Measurements from ENCODE around the gene ZFP62. TPM values are rescaled to one million over a fixed set of nuclear protein-coding genes. Genes with fewer than 3 reads are reported as not detected.
"Not testable (repeated sequence)": the region's sequence is repeated elsewhere in the genome, so short reads cannot be mapped to it uniquely, and the experiment has no call there.

Gene ZFP62
- total RNA-seq, 1 donor from 2014 or later, result 38.4 TPM

DNA sequence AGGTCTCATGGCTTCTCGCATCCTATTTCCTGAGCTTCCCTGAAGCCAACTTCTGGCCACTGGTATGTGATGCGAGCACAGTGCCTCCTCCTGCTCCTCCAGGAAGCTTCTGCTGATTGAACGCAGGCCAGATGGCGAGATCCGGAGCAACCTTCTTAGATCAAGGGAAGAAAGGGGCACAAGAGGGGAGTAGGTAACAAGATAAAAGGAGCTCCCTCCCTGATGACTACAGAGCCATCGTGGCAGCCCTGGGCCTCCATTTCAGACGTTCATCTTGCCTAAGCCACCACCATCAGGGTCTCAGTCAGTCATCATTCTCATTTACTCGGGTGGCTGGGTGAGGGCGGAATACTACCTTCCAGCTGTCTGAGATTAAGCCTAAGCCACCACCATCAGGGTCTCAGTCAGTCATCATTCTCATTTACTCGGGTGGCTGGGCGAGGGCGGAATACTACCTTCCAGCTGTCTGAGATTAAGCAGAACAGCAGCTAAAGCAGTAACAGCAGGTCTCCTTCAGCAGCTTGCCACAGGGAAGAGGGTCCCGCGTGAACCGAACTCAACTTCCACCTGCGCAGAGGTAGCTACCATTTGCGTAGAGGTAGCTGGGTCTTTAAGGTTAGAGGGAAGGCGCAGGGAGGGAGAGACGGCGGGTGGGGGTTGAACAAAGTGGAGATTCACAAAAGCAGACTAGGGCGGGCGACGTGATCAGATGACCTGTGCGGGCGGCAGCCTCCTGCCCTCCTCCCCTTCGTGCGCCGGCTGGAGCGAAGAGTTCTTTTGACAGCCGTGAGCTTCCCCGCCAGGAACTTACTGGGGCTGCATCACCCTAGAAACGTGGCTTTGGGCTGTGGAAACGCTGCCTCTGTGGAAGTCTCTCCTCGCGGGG lies 30.6 kb downstream of the ZFP62 start:
- DNase-seq, result peak; percentile 82

DNA sequence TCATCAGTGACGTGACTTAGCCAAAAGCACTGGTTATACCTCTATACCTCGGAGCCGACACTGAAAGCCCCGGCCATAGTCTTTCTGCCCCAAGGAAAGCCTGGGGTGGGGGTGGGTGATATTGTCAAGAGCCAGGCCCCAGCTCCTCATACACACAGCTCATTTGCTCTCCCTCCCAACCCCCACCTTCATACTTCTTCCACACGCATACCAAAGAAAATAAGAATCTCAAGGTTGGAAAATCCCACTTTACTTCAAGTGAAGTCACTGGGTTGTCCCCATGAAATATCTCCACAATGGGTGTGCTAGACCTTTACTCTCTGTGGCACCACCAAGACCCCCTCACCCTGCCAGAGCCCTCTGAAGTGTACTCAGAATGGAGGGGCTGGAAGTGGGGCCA lies 31.4 kb downstream of the ZFP62 start:
- DNase-seq, result no peak

GRCh38 chr5:180828756-180829531 lies 32.1 kb downstream of the ZFP62 start:
- not testable (repeated sequence) for DNase-seq

- not testable (repeated sequence) for DNase-seq
Observed at GRCh38 chr5:180827374-180827773, 33.7 kb downstream of the ZFP62 start.

- DNase-seq, result peak; percentile 60
Observed at GRCh38 chr5:180825768-180826525, 35.1 kb downstream of the ZFP62 start.

DNA sequence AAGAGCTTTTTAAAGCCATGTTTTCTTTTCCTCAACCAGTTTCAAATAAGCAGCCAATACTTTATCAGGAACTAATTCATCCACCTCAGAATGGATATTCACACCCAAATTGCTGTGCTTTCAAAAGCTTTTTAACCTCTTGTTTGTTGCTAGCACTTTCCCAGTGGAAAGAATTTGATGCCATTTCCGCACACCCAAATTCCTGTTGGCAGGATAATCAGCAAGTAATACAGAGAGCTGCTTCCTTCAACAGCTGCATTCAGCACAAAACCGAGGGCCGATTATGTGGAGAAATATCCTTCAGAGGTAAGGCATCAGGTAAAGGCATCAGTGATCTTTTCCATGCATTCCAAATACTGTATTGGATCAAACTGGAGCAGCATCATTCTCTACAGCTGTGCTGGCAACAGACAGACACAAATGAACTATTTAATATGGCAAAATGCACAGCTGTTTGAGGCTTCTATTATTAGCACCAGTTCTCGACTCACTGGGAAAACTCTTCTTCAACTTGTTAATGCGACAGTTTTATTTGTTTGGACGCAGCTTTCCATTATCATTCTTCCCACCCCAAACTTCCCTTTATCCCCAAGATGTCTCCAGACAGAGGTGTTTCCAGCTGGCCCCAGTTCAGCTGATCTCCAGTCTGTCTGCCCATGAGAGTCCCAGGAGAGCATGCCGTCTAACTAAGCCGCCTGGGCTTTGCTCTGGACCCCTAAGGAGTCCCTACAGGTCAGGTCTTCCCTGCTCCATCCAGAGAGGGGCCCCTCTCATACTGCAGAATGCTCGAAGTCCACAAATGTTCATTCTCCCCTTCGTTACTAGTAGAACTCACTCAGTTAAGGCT lies 36.2 kb downstream of the ZFP62 start:
- peak; percentile 72 for DNase-seq

- DNase-seq, result no peak
Observed at GRCh38 chr5:180823940-180824629, 37.0 kb downstream of the ZFP62 start.

DNA sequence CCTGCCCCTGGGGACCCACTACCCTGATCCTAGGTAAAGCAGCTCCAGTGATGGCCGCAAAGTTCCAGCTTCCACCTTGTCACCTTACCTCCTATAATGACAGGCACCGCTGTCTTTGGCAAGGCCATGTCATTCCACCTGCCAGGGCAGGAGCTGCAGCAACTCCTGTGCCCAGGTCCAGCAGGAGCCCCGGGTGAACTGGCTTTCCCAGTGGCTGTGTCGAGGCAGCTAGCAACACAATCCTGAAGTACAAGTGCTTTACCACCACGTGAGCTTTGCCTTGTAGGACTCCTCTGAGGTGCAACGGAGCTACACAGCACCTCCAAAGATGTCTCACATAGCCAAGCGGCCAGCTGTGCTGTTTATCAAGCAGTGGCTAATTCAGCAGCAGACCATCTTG lies 37.7 kb downstream of the ZFP62 start:
- no peak for DNase-seq

- DNase-seq, result no peak
Observed at GRCh38 chr5:180821538-180821937, 39.5 kb downstream of the ZFP62 start.

DNA sequence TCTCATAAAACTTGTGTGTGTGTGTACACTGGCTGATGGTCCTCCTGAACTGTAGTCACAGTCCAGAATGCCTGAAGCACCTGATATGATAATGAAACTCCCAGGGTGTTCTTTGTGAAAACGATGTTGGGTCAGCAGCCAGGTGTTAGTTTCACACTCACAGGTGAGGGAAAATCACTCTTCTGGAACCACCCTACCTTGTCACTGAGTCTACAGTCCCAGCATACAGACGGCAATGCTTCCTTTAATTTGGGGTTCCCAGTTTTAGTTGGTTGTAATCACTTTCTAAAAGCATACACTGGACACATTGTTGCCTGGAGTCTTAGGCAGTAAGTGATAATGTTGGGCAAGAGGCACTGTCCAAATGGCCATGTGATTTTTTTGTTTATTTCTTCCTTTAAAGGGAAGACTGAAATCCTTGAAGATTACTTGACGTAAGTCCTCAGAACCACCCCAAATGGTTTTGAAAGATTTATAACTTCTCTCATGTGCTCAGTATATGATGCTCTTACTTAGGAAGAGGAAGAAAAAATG lies 40.2 kb downstream of the ZFP62 start:
- DNase-seq, result no peak

DNA sequence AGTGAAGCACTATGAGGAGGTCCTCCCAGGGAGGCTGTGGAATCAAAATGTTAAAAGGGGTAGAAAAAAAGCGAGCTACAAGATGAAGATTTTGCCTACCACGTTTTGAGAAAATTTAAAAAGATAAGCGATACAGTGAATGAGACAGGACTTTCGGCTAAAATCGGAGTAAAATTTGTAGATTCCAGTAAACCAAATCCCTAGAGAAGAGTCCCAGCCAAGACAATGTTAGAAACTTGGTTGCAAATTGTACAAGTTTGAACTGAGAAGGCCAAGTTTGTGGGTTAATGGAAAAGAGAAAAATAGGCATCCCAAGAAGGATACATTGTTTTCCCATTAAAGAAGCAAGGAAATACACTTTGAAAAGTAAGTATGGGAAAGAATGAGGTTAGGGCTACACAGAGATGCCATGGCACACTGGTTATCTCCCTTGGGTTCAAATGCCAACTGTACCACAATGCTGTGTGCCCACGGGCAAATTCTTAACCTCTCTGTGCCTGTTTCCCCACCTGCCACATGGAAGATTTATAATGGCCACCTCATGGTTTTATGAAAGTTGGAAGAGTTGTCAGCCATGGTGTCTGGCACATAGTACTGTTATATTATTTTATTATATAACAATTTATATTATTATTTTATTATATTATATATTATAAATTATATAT lies 42.3 kb downstream of the ZFP62 start:
- no peak for DNase-seq

DNA sequence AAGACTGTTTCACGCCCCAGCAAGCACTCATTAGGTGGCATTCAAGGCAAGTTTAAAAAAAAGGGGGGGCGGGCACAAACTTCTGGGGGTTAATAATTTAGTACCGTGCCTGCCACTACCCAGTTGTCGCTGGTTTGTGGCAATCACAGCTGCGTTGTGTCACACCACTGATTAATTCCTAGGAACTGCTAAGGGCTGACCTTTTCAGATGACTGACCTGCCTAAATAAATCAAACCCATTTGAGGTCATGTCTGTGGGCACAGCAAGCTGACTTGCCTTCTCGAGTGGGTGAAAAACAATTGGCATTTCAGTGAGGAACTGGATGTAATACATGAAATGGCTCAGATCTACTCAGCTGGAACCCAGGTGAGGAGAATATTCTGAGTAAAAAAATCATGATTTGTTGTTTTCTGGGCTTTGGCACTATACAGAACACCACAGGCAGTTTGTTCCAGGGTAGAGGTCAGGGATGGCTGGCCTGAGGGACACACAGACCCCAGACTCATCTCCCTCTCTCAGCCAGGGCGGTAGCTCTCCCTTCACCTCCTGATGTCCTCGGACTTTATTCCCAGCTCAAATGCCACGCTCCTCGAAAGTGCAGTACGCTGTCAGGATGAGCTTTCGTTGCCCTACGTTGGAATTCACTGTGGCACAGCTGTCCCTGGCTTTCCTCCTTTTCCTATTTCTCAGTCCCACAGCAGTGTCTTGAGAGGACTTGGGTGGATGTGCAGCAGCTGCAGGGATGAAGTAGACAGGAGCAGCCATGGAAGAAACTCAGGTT lies 43.0 kb downstream of the ZFP62 start:
- peak; percentile 69 for DNase-seq

GRCh38 chr5:180816608-180817534 lies 44.2 kb downstream of the ZFP62 start:
- DNase-seq, result peak; percentile 78

- no peak for DNase-seq
Observed at GRCh38 chr5:180815293-180815917, 45.7 kb downstream of the ZFP62 start.

- no peak for DNase-seq
Observed at GRCh38 chr5:180813420-180813819, 47.7 kb downstream of the ZFP62 start.

GRCh38 chr5:180811623-180812124 lies 49.4 kb downstream of the ZFP62 start:
- no peak for DNase-seq

DNA sequence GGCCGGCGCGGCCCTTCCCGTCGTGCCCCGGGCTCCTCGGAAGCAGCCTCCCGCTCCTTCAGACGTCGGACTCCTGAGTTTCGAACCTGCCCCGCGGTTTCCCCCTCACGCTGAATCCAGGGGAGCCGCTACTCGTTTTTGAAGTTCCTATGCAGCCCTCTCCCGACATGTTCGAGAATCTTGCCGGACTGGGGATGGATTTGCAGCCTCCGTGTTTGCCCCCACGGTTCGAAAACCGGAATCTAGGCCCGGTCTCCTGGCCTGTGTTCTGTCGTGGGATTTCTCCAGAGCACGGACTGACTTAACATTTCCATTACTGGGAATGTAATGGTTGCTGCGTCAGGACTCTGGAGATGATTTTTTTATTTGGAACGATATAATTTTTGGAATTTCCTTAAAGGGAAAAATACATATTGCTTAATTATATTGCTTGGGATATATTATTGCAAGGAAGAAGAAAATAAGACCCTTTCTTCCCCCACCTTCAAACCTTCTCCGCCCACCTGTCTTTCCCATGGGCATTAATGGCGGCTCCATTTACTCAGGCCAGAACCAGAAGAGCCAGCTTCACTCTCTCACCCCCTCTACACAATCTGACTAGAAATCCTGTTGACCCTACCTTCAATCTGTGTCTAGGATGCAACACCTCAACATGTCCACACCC lies 50.0 kb downstream of the ZFP62 start:
- DNase-seq, result no peak
